GM19463 (cell line): ENCODE data around the gene FPR2.
"Not testable (repeated sequence)": the region's sequence is repeated elsewhere in the genome, so short reads cannot be mapped to it uniquely, and the experiment has no call there.

Experiments
- ATAC-seq: cut with Tn5 transposase; IDR thresholded peaks from one replicate; pipeline ENCODE4 v1.9.1; 2021; ENCODE audit warnings: mild to moderate bottlenecking, moderate library complexity; ENCODE audit not compliant: unreplicated experiment

FPR2 gene

DNA sequence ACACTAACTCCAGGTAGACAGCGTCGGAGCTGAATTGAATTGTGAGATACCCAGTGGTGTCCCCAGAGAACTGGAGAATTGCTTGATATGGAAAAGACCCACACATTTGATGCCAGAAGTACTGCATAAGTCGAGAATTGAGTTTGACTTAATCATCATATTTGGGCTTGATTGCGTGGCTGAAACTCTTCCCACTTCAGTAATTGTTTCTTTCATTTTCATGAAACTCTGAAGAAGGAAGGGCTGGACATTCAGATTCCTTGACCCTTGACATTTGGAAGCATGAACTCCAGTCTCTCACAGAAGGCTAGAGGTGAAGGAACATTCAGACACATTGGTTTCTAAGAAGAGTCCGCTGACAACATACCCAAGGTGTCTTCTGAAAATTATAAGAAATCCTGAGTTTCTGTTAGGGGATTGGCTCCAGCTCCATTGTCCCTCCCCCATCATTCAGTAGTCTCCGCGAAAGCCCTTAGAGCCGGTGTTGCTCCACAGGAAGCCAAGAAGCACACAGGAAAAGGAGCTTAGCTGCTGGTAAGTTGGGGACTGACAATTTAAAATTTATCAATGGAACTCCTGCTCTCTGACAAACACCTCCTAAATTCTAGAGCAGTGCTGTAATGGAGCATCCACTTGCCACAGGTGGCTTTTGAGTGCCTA is at the start of gene FPR2:
Gene FPR2 (plus strand): TSS at position 484 of the 660 bp plus-strand sequence. CDS start 7,479 bp downstream, outside the sequence.
- no peak for ATAC-seq

GRCh38 chr19:51711702-51712101 is 49.3 kb upstream of the FPR2 start:
- ATAC-seq, result no peak

- no peak for ATAC-seq
Measured at GRCh38 chr19:51712461-51713081, 48.4 kb upstream of the FPR2 start.

- no peak for ATAC-seq
Measured at GRCh38 chr19:51713319-51714285, 47.4 kb upstream of the FPR2 start.

DNA sequence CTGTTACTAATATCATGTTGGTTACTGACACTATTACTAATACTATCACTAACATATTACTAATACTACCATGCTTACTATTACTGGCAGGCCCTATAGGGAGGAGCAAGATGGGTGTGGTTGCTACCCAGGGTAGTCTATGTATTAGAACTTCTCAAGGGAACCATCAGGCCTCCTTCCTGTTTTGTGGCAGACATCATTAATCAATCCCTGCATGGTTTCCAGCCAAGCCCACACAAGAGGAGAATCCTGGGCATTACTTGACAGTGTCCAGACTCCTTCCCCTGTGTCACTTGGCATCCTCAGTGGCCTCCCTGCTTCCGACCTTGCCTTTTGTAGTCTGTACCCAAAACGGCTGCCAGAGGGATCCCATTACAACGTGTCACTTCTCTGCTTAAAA is 46.1 kb upstream of the FPR2 start:
- ATAC-seq, result no peak

- ATAC-seq, result no peak
Measured at GRCh38 chr19:51715850-51716249, 45.1 kb upstream of the FPR2 start.

DNA sequence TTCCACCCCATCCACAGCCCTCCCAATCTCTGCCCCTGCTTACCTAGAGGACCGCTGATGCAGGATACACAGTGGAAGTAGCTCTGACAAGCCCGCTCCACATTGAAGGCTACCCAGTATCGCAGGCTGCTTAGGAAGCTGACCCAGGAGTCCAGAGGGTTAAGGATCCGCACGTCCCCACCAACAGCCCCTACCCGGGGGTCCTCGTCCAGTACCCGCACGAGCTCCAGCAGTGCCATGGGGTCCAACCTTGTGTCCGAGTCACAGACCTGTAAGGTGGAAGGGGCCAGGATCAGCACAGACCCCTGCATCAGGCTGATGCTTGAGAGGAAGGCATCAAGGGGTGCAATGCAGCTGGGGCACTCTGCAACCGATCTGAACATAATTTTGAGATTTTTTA is 44.1 kb upstream of the FPR2 start:
- no peak for ATAC-seq

- no peak for ATAC-seq
Measured at GRCh38 chr19:51719251-51719988, 41.6 kb upstream of the FPR2 start.

- ATAC-seq, result no peak
Measured at GRCh38 chr19:51721905-51722304, 39.1 kb upstream of the FPR2 start.

GRCh38 chr19:51722492-51722891 is 38.5 kb upstream of the FPR2 start:
- no peak for ATAC-seq

DNA sequence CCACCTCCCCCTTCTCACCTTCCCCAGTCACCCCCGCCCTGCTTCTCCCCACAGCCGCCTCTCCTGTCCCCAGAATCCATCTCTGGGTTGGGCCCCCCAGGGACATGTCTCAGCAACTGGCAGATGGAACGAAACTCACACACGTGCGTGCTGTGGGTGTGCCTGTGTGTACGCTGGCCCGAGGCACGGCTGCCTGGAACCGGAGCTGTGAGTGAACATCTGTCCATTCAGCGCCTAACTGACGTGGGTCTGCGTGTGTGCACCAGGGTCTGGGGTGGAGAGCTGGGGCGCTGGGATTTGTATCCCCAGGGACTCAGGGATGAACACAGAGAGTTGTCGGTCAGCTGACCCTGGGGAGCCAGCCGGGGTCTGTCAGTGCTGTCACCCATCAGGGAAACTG is 36.4 kb upstream of the FPR2 start:
- no peak for ATAC-seq

GRCh38 chr19:51726049-51726448 is 34.9 kb upstream of the FPR2 start:
- ATAC-seq, result no peak

DNA sequence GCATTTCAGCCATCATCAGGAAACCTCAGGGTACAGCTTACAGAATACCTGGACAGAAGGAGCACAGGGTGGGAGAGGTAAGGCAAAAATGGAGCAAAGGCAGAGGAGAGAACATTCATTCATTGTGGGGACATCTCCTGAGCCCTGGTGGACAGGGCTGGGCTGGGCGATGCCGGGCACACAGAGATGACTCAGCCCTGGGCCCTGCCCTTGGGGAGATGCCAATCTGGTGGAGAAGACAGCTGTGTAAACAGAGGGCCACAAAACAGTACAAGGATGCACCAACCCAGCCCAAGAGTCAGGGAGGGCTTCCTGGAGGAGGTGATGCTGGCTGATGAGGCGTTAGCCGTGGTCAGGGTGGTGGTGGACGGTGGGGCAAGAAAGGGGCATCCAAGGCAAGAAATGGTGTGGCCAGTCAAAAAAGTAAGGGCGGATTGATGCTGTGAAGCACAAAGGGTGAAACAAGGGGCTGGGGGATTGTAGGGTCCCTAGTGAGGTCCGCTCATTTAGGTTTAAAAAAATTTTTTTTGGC is 33.6 kb upstream of the FPR2 start:
- no peak for ATAC-seq

DNA sequence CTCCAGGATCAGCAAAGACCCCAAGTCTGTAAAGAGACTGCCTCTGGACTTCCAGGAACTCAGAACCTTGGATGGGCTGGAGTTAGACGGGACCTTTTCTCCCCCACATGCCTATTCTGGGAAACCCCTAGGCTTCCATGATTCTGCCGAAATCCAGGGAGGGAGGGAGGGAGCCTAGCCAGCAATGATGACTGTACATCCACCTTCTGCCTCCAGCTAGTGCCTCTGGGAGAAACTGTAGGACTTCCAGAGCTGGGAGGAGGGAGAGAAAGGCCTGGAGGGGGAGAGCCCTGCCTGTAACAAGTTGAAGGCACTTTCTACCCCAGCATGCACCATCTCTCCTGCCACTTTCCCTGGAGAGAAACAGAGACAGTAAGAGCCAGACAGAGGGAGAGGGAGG is 31.2 kb upstream of the FPR2 start:
- no peak for ATAC-seq

DNA sequence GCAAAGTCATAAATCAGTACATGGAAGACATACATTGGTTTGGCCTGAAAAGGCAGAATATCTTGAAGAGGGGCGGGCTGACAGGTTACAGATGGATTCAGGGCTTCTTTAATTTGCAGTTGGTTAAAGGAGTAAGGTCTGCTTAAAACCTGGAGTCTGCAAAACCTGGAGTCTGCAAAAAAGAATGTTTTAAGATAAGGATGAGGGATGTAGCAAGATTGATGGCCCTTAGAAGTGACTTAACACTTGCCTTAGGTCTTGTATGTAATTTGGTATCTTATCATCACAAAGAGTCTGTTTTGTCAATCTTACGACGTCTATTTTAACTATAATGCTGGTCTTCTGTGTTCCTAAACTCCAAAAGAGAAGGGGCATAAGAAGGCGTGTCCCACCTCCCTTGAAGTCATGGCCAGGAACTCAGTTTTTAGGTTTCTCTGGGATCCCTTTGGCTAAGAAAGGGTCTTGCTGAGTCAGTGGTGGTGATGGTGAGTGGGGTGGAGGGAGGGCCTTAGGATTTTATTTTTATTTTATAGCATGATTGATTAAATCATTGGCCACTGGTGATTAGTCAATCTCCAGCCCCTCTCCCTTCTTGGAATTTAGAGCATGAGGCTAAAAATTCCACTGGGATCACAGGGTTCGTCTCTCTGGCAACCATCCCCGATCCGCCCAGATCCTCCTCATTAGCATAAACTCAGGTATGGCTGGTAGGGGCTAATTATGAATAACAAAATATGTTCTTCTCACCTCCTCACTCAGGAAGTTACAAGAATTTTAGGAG is 27.0 kb upstream of the FPR2 start:
- no peak for ATAC-seq

- no peak for ATAC-seq
Measured at GRCh38 chr19:51735759-51736449, 25.1 kb upstream of the FPR2 start.

DNA sequence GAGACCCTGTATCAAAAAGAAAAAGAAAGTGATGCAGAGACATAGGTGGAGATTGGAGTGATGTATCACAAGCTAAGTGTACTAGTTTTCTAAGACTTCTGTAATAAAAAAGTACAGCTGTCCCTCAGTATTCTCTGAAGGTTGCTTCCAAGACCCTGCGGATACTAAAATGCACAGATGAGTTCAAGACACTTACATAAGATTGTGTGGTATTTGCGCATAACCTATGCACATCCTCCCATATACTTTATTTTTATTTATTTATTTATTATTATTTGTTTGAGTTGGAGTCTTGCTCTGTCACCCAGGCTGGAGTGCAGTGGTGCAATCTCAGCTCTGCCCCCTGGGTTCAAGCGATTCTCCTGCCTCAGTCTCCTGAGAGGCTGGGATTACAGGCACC is 23.6 kb upstream of the FPR2 start:
- ATAC-seq, result no peak

DNA sequence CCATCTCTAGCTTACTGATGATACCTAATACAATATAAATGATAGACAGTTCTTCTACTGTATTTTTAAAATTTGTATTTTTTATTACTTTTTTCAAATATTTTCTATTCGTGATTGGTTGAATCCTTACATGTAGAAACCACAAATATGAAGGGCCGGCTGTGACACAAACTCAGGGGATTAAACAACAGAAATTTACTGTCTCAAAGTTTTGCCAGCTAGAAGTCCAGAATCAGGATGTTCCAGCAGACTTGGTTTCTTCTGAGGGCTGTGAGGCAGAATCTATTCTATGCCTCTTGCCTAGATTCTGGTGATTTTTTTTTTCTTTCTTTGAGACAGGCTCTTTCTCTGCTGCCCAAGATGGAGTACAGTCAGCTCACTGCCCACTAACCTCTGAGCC is 23.1 kb upstream of the FPR2 start:
- no peak for ATAC-seq

DNA sequence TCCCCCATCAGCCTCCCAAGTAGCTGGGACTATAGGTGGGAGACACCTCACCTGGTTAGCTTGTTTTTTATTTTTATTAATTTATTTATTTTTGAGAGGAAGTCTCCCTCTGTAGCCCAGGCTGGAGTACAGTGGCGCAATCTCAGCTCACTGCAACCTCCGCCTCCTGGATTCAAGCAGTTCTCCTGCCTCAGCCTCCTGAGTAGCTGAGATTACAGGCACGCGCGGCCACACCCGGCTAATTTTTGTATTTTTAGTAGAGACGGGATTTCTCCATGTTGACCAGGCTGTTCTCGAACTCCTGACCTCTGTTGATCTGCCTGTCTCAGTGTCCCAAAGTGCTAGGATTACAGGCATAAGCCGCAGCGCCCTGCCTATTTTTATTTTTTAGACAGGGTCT is 22.5 kb upstream of the FPR2 start:
- not testable (repeated sequence) for ATAC-seq
